NCI-H510A treated with DMSO at 0.1 percent for 48 hours (cell line): Measurements from ENCODE around the gene C22orf31.
"Not testable (repeated sequence)": the region's sequence is repeated elsewhere in the genome, so short reads cannot be mapped to it uniquely, and the experiment has no call there.

Experiments used
- DNase-seq: peaks from one replicate; lab custom pipeline; 2025; lab: John Stamatoyannopoulos, UW

The C22orf31 gene

DNA sequence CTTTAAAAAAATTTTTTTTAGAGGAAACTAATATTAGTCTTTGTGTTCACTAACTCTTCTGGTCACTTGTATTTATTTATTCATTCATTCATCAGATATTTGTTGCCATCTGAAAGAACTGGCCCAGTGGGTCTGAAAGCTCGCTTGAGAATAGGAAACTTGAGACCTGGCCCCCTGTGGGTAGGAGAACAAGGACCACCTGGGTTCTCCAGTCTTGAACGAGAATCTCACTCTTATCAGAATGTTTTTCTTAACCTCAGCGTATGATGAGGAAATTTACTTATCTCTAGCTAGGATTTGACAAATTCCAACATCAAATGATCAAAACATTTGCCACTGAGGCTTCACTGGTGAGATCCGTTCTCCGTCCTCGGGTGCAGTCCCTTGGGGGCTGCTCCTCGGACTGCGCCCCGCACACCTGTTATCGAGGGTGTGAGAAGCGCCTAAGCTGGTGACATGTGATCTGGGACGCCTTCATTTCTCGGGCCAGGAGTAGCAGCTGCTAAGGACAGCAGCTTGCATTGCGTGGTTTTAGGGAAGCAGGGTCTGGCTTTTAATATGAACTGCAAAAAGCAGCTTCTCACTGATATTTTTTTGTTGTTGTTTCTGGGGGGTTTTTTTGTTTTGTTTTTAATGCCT is 6.3 kb downstream of the C22orf31 start:
- DNase-seq = no peak

GRCh38 chr22:29054251-29054767 is 7.3 kb downstream of the C22orf31 start:
- no peak for DNase-seq

DNA sequence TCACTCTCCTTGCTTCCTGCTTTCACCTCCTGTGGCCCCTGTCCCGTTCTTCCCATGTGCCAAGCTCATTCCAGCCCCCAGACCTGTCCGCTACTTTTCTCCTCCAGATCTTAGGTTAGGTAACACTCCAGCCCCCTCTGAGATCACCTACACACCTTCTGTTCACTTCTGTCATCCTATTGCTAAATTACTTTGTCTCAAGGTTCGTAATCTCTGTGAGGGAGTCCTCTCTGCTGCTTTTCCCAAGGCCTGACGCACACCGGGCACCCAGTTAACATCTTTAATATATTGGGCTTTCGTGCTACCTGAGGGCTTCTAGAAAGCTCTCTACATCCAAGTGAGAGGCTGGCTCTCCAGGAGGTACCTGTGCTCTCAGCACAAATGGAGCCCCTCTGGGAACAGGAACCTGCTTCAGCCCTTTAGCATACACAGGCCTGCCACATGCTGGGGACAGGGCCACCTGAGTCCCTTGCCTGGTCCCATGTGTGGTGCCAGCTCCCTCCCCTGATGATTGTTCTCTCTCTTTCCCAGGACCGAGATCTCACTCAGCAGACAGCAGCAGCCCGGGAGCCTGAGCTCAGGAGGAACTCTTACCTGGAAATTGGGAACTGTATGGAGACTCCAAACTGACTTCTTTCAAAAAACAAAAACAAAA is 8.5 kb downstream of the C22orf31 start:
- no peak for DNase-seq

- DNase-seq = no peak
These were observed 11.2 kb downstream of the C22orf31 start for GRCh38 chr22:29050457-29050856.

- DNase-seq = peak; percentile 45
These were observed 11.9 kb downstream of the C22orf31 start for GRCh38 chr22:29049655-29050263.

- no peak for DNase-seq
These were observed 12.6 kb downstream of the C22orf31 start for GRCh38 chr22:29048822-29049654.

- no peak for DNase-seq
These were observed 16.9 kb downstream of the C22orf31 start for GRCh38 chr22:29044657-29045176.

GRCh38 chr22:29043906-29044575 is 17.6 kb downstream of the C22orf31 start:
- no peak for DNase-seq

DNA sequence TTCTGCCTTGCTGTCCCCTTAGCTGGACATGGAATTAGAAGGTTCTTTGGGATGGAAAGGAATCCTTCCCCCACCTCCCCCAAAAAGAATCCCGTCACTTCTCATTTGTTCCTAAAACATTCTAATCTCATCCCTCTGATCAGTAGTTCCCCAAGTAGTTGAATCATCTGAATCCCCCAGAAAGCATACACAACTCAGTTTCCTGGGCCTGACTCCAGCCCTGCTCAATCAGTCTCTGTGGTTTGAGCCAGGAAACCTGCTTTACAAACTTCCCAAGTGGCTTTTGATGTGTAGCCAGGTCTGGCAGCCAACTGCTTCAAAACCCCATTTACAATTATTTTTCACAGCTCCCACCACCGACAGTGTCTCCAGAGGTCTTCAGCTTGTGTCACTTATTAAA is 20.2 kb downstream of the C22orf31 start:
- DNase-seq = no peak

DNA sequence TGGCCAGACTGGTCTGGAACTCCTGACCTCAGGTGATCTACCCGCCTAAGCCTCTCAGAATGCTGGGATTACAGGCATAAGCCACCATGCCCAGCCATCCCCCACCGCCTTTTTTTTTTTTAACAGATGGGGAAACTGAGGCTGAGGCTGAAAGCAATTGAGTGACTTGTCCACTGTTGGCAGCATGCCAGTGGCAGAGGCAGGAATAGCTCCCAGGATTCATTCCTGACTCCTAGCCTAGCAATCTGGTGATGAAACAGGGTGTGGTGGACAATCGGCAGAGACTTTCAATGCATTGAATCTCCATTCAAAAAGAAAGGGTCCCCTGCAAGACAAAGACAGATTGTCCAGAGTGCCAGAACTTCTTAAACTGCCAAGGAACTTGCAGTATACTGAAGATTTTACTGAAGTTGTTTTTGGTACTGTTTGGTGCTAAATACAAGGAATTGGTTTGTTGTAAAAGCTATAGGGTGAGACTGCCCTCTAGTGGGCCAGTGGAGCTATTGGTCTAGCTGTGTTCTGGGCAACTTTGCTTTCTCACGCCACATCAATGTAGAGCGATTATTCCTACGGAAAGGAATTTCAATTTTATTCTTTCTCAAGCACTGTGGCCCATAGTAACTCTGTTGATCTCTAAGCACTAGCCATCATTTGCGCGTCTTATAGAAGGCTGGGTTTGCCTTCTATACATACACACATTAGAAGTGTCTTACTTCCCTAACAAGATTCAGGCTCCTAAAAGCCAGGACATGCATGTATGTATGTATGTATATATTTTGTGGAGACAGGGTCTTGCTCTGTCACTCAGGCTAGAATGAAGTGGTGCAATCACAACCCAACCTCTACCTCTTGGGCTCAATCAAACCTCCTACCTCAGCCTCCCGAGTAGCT is 21.0 kb downstream of the C22orf31 start:
- DNase-seq = peak; percentile 64

GRCh38 chr22:29039684-29040083 is 21.9 kb downstream of the C22orf31 start:
- DNase-seq = not testable (repeated sequence)

GRCh38 chr22:29039148-29039547 is 22.5 kb downstream of the C22orf31 start:
- no peak for DNase-seq

GRCh38 chr22:29037340-29037932 is 24.2 kb downstream of the C22orf31 start:
- DNase-seq = peak; percentile 65

- peak; percentile 46 for DNase-seq
These were observed 29.0 kb downstream of the C22orf31 start for GRCh38 chr22:29032584-29032983.

DNA sequence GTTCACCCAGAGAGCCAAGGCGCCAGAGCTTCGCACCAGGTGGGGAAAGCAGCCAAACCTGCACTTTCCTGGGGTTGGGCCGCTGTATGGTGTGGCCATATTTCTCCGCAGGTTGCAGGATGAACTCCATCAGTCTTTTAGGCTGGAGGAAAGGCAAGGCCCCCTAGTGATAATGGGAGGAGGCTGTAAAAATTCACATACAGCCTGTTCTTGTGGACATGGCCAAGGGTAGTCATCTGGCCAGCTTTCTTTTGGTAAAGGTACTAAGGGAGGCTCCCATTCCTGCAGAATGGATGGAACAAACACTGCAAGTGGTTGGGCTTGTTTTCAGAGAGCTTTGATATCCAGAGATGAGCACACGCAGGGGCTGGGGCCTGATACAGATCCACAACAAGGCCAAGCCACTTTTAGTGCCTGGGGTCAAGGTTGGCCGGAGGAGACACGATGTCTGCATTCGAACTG is 29.6 kb downstream of the C22orf31 start:
- DNase-seq = no peak

- DNase-seq = no peak
These were observed 30.2 kb downstream of the C22orf31 start for GRCh38 chr22:29031227-29032011.

DNA sequence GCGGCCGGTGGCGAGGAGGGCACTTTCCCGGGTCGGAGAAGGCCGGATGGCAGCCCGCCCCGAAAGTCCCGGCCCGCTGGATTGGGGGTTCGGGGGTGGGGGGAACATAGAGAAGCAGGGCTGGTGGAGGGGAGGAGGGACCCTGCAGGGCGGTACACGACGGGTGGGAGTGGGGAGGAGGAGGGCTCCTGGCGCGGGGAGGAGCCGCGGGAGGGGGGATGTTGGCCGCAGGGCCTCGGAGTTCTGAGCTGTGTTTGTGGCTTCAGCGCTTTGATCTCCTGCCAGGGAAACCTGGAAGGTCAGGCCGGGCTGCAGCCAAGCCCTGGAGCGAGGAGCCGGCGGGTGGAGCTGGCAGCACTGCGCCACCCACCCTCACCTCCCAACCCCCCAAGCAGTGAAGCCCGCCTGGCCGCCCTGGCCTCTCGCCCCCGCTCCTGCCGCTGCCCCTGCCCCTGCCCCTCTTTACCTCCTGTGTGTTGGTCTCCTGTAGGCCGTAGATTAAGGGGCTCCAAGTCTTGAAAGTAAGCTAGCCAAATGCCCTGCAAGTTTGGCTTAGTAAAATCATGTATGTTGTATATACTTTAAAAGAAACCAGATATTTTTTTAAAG is 30.9 kb downstream of the C22orf31 start:
- peak; percentile 43 for DNase-seq

GRCh38 chr22:29030016-29030617 is 31.5 kb downstream of the C22orf31 start:
- peak; percentile 19 for DNase-seq
